H1 (cell line): ENCODE results near the gene RPRD1A. TPM values are rescaled to one million over a fixed set of nuclear protein-coding genes. Genes with fewer than 3 reads are reported as not detected.

Experiments
- CTCF ChIA-PET: fragments of 300-600 bp; sonication (Branson Sonifier 250); formaldehyde crosslinking; loops from one replicate; lab custom pipeline; 2021; ENCODE audit not compliant: partially characterized antibody; lab: Charles Lee
- POLR2A ChIA-PET: fragments of 300-600 bp; sonication (Branson Sonifier 250); formaldehyde crosslinking; loops from one replicate; lab custom pipeline; 2021; ENCODE audit warnings: inconsistent platforms; ENCODE audit not compliant: partially characterized antibody; lab: Charles Lee
- DNase-seq, 2 experiments: peaks; one replicate each; pipeline versions ENCODE4 v3.0.0 to v3.0.0-alpha.2; 2010 to 2022; ENCODE audit warnings: low spot score in 2 of 2, low read depth in 1 of 2, mixed read lengths in 1 of 2
- FAIRE-seq: peaks from 2 replicates; lab custom pipeline; 2011; peaks lifted over from hg19 to GRCh38; lab: Jason Lieb, UNC
- H2AFZ ChIP-seq: 2 replicates; pipeline ENCODE4 v1.8.1; 2012; ENCODE audit warnings: low read length, inconsistent platforms
- H2AK5ac ChIP-seq: 2 replicates; pipeline ENCODE4 v1.6.1; 2013; ENCODE audit warnings: low read depth, low read length
- H2BK120ac ChIP-seq: replicated peaks from 2 replicates; pipeline ENCODE3; 2013; ENCODE audit warnings: low read depth, low read length, inconsistent platforms
- H2BK12ac ChIP-seq: 2 replicates; pipeline ENCODE4 v1.6.1; 2013; ENCODE audit warnings: low read depth, low read length
- H2BK15ac ChIP-seq: 2 replicates; pipeline ENCODE4 v1.6.1; 2013; ENCODE audit warnings: low read length
- H2BK20ac ChIP-seq: 2 replicates; pipeline ENCODE4 v1.6.1; 2013; ENCODE audit warnings: low read length
- H2BK5ac ChIP-seq: 2 replicates; pipeline ENCODE4 v1.6.1; 2013; ENCODE audit warnings: low read depth, low read length
- H3K14ac ChIP-seq: 2 replicates; pipeline ENCODE4 v1.6.1; 2013; ENCODE audit warnings: inconsistent platforms; ENCODE audit not compliant: insufficient read length
- H3K18ac ChIP-seq: 2 replicates; pipeline ENCODE4 v1.6.1; 2013; ENCODE audit warnings: low read length; ENCODE audit errors: extremely low read depth
- H3K23ac ChIP-seq: 2 replicates; pipeline ENCODE4 v1.6.1; 2013; ENCODE audit warnings: inconsistent platforms; ENCODE audit not compliant: insufficient read length
- H3K23me2 ChIP-seq: 2 replicates; pipeline ENCODE4 v1.6.1; 2013; ENCODE audit warnings: low read depth, low read length
- H3K27ac ChIP-seq: 2 replicates; pipeline ENCODE4 v1.6.1; 2011; ENCODE audit warnings: low read depth, low read length, inconsistent platforms
- H3K27me3 ChIP-seq, 4 experiments: replicated peaks in 1 of 4; 1 replicate in 1 of 4; 2 replicates in 3 of 4; pipeline versions ENCODE4 v1.6.1 to v1.8.1; 2011 to 2013; ENCODE audit warnings: low read length in 3 of 4, mild to moderate bottlenecking in 3 of 4, inconsistent platforms in 2 of 4, mixed read lengths in 2 of 4, moderate library complexity in 1 of 4; ENCODE audit not compliant: control insufficient read depth in 3 of 4, insufficient read depth in 3 of 4; ENCODE audit errors: extremely low read depth in 1 of 4
- H3K36me3 ChIP-seq, 4 experiments: 2 replicates each; pipeline versions ENCODE4 v1.6.1 to v1.8.1; 2011 to 2013; ENCODE audit warnings: mild to moderate bottlenecking in 4 of 4, low read length in 3 of 4, moderate library complexity in 2 of 4, control low read depth in 1 of 4, inconsistent platforms in 1 of 4; ENCODE audit not compliant: insufficient read depth in 4 of 4, control insufficient read depth in 2 of 4
- H3K4ac ChIP-seq: replicated peaks from 2 replicates; pipeline ENCODE3; 2013; ENCODE audit warnings: low read length, low read depth, mixed read lengths, inconsistent platforms; ENCODE audit not compliant: insufficient read length
- H3K4me1 ChIP-seq, 4 experiments: replicated peaks in 1 of 4; 1 replicate in 1 of 4; 2 replicates in 3 of 4; pipeline versions ENCODE4 v1.6.1 to v1.8.1; 2011 to 2013; ENCODE audit warnings: low read length in 3 of 4, inconsistent platforms in 2 of 4, mixed read lengths in 1 of 4; ENCODE audit not compliant: insufficient read depth in 4 of 4, control insufficient read depth in 3 of 4
- H3K4me2 ChIP-seq, 2 experiments: 2 replicates each; pipeline versions ENCODE4 v1.6.1 to v1.8.1; 2011 to 2013; ENCODE audit warnings: low read depth in 2 of 2, low read length in 2 of 2, control low read depth in 1 of 2, inconsistent platforms in 1 of 2, mild to moderate bottlenecking in 1 of 2; ENCODE audit not compliant: insufficient read depth in 1 of 2
- H3K4me3 ChIP-seq, 4 experiments: fragments of 200-600, 300-600 bp in 1 of 4; sonication (generic), shearing (Covaris generic), sonication (Bioruptor Twin) in 1 of 4; 2 replicates each; pipeline versions ENCODE4 v1.5.1 to v1.8.1; 2011 to 2016; ENCODE audit warnings: low read length in 4 of 4, low read depth in 3 of 4, control low read depth in 2 of 4, inconsistent platforms in 2 of 4, mild to moderate bottlenecking in 2 of 4, mixed read lengths in 1 of 4, moderate library complexity in 1 of 4; ENCODE audit not compliant: insufficient read depth in 2 of 4; ENCODE audit errors: extremely low read depth in 1 of 4
- H3K56ac ChIP-seq: replicated peaks from 2 replicates; pipeline ENCODE3; 2013; ENCODE audit warnings: low read depth, mild to moderate bottlenecking, mixed read lengths, low read length, inconsistent platforms; ENCODE audit not compliant: insufficient read length
- H3K79me1 ChIP-seq: 2 replicates; pipeline ENCODE4 v1.6.1; 2013; ENCODE audit warnings: low read depth, low read length, control low read depth
- H3K79me2 ChIP-seq, 2 experiments: 2 replicates each; pipeline versions ENCODE4 v1.6.1 to v1.8.1; 2012 to 2013; ENCODE audit warnings: low read length in 2 of 2, mild to moderate bottlenecking in 2 of 2, inconsistent platforms in 1 of 2; ENCODE audit not compliant: insufficient read depth in 2 of 2, control insufficient read depth in 1 of 2
- H3K9ac ChIP-seq, 4 experiments: replicated peaks in 1 of 4; 1 replicate in 1 of 4; 2 replicates in 3 of 4; pipeline versions ENCODE4 v1.6.1 to v1.8.1; 2011 to 2013; ENCODE audit warnings: low read depth in 3 of 4, low read length in 3 of 4, control low read depth in 2 of 4, mild to moderate bottlenecking in 2 of 4, moderate library complexity in 2 of 4, inconsistent platforms in 1 of 4; ENCODE audit errors: extremely low read depth in 1 of 4
- H3K9me3 ChIP-seq, 2 experiments: 2 replicates each; pipeline versions ENCODE4 v1.6.1 to v1.8.1; 2012 to 2013; ENCODE audit warnings: mild to moderate bottlenecking in 2 of 2, moderate library complexity in 2 of 2, control low read depth in 1 of 2, inconsistent platforms in 1 of 2, low read depth in 1 of 2, low read length in 1 of 2, mixed read lengths in 1 of 2; ENCODE audit not compliant: insufficient read depth in 2 of 2
- H4K20me1 ChIP-seq, 2 experiments: replicated peaks in 1 of 2; 2 replicates each; pipeline versions ENCODE3 to v1.8.1; 2011 to 2013; ENCODE audit warnings: inconsistent platforms in 2 of 2, low read length in 2 of 2, mild to moderate bottlenecking in 1 of 2; ENCODE audit not compliant: insufficient read depth in 2 of 2, control insufficient read depth in 1 of 2
- H4K5ac ChIP-seq: 2 replicates; pipeline ENCODE4 v1.6.1; 2013; ENCODE audit warnings: low read length, low read depth, mixed read lengths, inconsistent platforms; ENCODE audit not compliant: insufficient read length
- H4K8ac ChIP-seq: 2 replicates; pipeline ENCODE4 v1.8.0; 2013; ENCODE audit warnings: mild to moderate bottlenecking, moderate library complexity, low read length, inconsistent platforms; ENCODE audit not compliant: insufficient read depth; ENCODE audit errors: extremely low read depth
- H4K91ac ChIP-seq: replicated peaks from 2 replicates; pipeline ENCODE3; 2013; ENCODE audit warnings: low read length, mixed read lengths, inconsistent platforms; ENCODE audit not compliant: insufficient read length
- EP300 ChIP-seq, 2 experiments: IDR thresholded peaks; 1 replicate in 1 of 2; 2 replicates in 1 of 2; pipeline ENCODE4 v1.6.1; 2011 to 2012; ENCODE audit warnings: low read depth in 2 of 2, low read length in 2 of 2, mild to moderate bottlenecking in 2 of 2, borderline replicate concordance in 1 of 2, inconsistent platforms in 1 of 2, moderate library complexity in 1 of 2
- RNF2 ChIP-seq: fragments of 200-900, 300-1000 bp; sonication (generic); IDR thresholded peaks from 2 replicates; pipeline ENCODE4 v1.7.1; 2016; ENCODE audit warnings: borderline replicate concordance, low read depth, mild to moderate bottlenecking, antibody characterized with exemption, low read length; ENCODE audit not compliant: poor library complexity, severe bottlenecking; ENCODE audit errors: missing control alignments
- TAF1 ChIP-seq: IDR thresholded peaks from 2 replicates; pipeline ENCODE4 v1.6.1; 2011; ENCODE audit warnings: mild to moderate bottlenecking, low read depth, low read length
- TAF7 ChIP-seq: optimal IDR thresholded peaks from 2 replicates; pipeline ENCODE3; 2011; ENCODE audit warnings: low read depth, mild to moderate bottlenecking, inconsistent platforms, low read length, moderate library complexity, borderline replicate concordance
- WGBS, 2 experiments: shearing (Covaris generic) in 1 of 2; methylation state at CpG; one replicate each; pipeline versions ENCODE4 v1.1.6 to v1.1.7; 2013 to 2015; ENCODE audit warnings: low lambda C conversion rate in 2 of 2, mixed read lengths in 2 of 2, inconsistent platforms in 1 of 2, low coverage in 1 of 2, missing lambda C conversion rate in 1 of 2; ENCODE audit not compliant: insufficient replicate concordance in 2 of 2, insufficient coverage in 1 of 2, insufficient read length in 1 of 2; ENCODE audit errors: extremely low coverage in 1 of 2, missing lambda C conversion rate in 1 of 2; 5-methylcytosine and 5-hydroxymethylcytosine counted together
- polyA plus RNA-seq, 7 experiments: library from polyadenylated mRNA; depleted of rRNA in 3 of 7; stranded (reverse) in 5 of 7; unstranded in 2 of 7; fragments of >200 nt in 5 of 7; fragments of 200-250 nt in 2 of 7; gene quantifications; 1 replicate in 5 of 7; 2 replicates in 1 of 7; 4 replicates in 1 of 7; pipeline versions ENCODE4 v1.2.1 to v1.2.3, GENCODE V29; 2011 to 2013; ENCODE audit warnings: missing spikeins in 2 of 7, mixed read lengths in 2 of 7
- total RNA-seq: library from RNA; stranded (reverse); fragmentation: NEBNext Ultra II Directional; extraction: Animal tissue kit (Norgen Biotek cat#: 25700); gene quantifications from 2 replicates; pipeline ENCODE4 v1.2.1, GENCODE V29; 2021

The RPRD1A gene
- total and polyA plus RNA-seq, 2 of the 8 experiments (the other 6 are each of a cell fraction or from before 2014, with no cell fraction given): 40.5 to 106 TPM

DNA sequence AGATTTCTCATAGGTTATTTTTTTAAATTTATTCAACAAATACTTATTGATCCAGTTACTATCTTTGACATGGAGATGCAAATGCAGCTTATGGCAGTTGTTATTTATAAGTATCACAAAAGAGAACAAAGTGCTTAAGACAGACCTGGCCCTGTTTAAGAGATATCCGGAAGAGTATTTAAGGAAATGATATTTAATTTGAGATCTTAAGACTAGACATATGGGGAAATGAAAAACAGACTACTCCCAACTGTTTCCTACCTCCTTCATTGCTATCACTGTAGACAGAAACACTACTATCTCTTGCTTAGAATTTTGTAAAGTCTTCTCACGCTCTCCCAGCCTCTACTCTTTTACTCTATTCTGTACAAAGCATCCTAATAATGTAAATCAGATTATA lies 36.0 kb downstream of the RPRD1A start:
- CTCF ChIA-PET: interaction anchor here (0.6 to 2.4 kb wide), 4 partner anchors 11 to 93 kb away, joined by 3 to 11 read pairs (median 3); no protein-coding TSS in a partner anchor
- 92% methylated on average over 2 of the region's 2 CpGs; no CpG with 5 or more reads in 1 of the 2 experiments for WGBS, 2 experiments
- TF ChIP-seq TAF7 (no peak), TAF1 (no peak), RNF2 (no peak), EP300 (IDR thresholded peaks at IDR 0.05; ENCODE audit: borderline replicate concordance in 1 of 2, low read depth in 2 of 2, low read length in 2 of 2) (no peak)

More for the DNA sequence above, 36.0 kb downstream of the RPRD1A start:
- DNase-seq: no peak
- POLR2A ChIA-PET: no interaction called here
- Histone ChIP-seq H3K27ac (no peak overlapping the region), H2BK15ac (no peak overlapping the region), H3K18ac (no peak overlapping the region), H3K4me3 (no peak overlapping the region), H3K4ac (no peak overlapping the region), H4K91ac (no peak overlapping the region), H4K20me1 (peaks cover 0 to 5% of the 10 kb centered on the region in 2 experiments), H2BK5ac (no peak overlapping the region), H4K8ac (no peak overlapping the region), H3K14ac (no peak overlapping the region), H3K23ac (no peak overlapping the region), H3K4me1 (no peaks in the 10 kb centered on the region), H3K79me2 (peaks cover 0 to 54% of the 10 kb centered on the region in 2 experiments; a peak in 2 of 4 replicates), H2BK120ac (no peak overlapping the region), H3K36me3 (peaks cover 3 to 41% (median 19%) of the 10 kb centered on the region in 4 experiments; a peak in 6 of 8 replicates), H2AFZ (no peak overlapping the region), H3K56ac (no peak overlapping the region), H2AK5ac (no peak overlapping the region), H3K27me3 (no peaks in the 10 kb centered on the region), H3K9ac (no peak overlapping the region), H2BK20ac (no peak overlapping the region), H3K23me2 (no peaks in the 10 kb centered on the region), H3K4me2 (no peak overlapping the region), H3K9me3 (no peaks in the 10 kb centered on the region), H3K79me1 (no peaks in the 10 kb centered on the region; the same call in 1 of the 2 replicates), H2BK12ac (no peak overlapping the region), H4K5ac (no peak overlapping the region)
- FAIRE-seq: no peak
